ENCODE results near the gene AQP6.

The AQP6 gene, protein sequence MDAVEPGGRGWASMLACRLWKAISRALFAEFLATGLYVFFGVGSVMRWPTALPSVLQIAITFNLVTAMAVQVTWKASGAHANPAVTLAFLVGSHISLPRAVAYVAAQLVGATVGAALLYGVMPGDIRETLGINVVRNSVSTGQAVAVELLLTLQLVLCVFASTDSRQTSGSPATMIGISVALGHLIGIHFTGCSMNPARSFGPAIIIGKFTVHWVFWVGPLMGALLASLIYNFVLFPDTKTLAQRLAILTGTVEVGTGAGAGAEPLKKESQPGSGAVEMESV

DNA sequence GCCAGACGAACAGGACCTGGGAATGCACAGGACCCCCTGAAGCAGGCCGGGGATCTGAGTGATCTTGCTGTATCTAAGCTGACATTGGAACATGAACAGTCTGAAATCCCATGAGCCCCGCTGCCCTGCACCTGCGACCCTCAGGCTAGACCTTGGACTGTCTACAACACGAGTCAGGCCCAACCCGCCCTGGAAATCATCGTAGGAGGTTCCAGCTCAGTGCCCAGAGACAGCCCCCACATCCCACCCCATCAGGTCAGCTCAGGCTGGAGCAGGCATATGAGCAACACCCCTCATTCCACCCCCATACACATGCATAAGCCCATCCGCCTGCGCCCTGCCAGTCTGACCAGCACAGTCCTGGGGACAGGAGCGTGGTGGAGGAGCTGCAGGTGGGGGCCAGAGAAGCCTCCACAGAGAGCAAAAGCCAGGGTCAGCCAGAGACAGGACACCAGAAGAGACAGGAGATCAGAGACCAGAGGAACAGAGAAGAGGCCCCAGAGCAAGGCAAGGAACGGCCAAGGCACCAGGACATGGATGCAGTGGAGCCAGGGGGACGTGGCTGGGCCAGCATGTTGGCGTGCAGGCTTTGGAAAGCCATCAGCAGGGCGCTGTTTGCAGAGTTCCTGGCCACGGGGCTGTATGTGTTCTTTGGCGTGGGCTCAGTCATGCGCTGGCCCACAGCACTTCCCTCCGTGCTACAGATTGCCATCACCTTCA, at the start of gene AQP6:
Gene AQP6, plus strand, starts transcription at position 307 of the 720 bp plus-strand sequence. Its CDS starts 227 bp downstream, at position 534.
- no peak for DNase-seq

DNA sequence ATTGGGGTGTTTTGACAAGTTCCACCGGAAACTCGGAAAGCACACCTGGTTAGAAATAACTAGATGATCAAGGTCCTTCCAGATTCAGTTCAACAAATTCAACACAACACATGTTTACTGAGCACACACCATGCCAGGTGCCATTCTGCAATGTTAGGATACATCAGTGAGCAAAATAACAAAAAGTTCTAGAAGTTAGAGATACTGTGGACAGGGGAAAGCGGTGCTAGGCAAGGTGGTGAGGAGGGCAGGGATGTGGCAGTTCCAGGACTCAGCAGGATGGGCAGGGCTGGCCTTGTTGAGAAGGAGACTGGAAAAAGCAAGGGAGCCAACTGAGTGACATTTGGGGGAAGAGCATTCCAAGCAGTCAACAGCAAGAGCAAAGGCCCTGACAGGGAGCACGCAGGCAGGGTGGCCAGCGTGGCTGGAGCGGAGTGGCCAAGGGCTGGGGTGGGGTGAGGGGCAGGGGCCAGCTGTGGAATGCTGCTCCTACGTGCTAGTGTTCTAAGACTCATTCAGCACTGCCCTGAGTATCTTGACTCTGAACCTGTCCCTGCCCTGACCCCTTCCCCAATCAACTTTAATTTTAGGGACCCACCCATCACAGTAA, 49.6 kb upstream of the AQP6 start:
- no peak for DNase-seq

DNA sequence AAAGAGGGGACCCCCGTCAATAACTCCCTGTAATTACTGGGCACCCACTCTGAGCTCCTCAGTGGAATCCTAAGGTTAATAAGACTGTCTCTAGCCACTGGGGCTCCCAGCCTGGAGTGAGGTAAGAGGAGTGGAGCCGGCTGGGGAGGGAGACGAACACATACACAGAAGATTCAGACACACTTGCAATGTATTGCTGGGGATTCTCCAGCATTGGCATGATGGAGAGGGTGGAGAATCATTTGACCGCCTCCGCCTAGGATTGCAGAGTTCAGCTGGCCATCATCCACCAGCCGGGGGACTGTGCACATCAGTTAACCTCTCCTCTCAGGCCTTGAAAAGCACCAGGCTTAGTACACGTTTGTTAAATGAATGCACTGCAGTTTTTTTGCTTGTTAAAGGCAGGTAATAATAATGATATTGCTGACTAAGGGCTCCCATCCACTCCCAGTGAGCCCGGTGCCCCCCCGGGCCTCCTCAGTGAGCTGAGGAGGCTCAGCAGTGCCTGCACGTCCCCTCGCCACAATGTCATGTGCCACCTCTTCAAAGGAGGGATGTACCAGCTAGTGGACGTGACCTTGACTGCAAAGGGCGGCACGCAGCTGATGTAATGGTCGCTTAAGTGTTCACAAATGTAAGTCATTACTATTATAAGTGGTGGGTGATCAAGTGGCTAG, 48.7 kb upstream of the AQP6 start:
- DNase-seq = no peak

- DNase-seq = no peak
Observed at GRCh38 chr12:49924628-49925246, 48.0 kb upstream of the AQP6 start.

DNA sequence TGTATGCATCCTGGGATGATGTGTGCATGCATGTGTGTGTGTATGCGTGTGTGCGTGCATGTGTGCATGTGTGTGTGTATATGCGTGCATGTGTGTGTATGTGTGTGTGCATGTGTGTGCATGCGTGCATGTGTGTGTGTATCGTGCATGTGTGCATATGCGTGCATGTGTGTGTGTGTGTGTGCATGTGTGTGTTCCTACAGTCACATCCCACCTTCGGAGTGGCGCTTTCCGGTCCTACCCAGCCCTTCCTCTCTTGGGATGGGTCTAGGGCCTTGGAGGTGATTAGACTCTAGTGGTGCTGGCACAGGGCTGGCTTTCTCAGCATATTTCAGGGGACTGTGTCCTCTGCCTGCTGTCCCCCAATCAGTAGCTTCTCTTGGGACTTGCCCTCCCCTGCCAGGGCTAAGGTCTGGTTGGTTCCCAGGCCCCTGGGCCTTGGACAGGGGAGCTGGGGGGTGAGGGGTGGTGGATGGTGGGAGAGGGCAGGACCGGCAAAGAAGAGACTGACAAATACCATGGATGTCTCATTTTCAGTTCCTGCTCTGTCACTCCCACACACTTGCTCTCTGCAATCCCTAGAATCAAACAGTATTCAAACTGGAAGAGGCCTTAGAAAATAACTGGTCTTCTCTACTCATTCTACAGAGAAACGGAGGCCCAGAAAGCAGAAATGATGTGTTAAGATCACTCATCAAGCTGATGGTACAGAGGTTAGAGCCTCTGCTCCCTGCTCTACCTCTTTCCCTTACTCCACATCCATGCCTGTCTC, 47.1 kb upstream of the AQP6 start:
- DNase-seq = no peak

GRCh38 chr12:49928471-49928870, 44.3 kb upstream of the AQP6 start:
- DNase-seq = no peak

GRCh38 chr12:49929581-49929980, 43.2 kb upstream of the AQP6 start:
- DNase-seq = no peak

- DNase-seq = no peak
Observed at GRCh38 chr12:49930515-49931288, 42.0 kb upstream of the AQP6 start.

DNA sequence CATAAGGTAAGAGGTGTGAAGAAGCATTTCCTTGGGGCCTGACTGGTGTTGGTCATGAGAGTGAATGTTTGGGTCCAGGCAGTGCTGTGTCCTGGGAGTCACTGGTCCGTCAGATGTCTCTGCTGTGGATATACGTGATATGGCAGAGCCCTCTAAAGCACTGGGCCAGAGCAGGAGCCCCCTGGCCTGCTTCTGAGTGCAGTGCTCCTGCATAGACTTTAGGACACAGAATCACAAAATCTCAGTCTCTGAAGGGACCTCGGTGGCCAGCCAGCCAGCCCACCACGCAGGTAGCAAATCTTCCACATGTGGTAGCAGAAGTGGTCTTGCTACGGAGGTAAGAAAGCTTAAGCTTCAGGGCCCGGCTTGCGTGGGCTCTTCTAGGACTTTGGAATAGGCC, 40.7 kb upstream of the AQP6 start:
- DNase-seq = no peak

DNA sequence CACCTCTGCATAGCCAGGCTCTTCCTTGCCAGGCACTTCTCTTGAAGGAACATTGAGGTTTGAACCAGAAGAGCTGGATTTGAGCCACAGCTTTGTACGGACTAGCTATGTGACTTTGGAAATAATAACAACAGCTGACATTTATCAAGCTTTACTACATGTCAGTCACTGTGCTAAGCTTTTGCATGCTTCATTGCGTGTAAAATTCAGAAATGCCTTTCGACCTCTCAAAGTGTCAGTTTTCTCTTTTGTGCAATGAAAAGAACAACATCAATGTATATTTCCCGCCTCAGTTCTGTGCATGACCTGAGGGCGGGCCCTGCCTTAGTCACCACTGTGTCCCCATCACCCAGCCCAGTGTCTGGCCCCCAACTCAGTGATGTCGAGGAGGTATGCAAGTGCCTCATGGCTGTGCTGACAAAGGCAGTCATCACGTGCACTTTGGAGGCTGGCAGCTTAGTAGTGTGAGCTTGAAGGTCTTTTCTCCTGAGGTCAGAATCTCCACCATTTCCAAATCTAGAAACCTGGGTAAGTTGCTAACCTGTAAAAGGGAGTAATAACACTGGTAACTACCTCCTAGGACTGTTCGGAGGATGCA, 40.1 kb upstream of the AQP6 start:
- no peak for DNase-seq

DNA sequence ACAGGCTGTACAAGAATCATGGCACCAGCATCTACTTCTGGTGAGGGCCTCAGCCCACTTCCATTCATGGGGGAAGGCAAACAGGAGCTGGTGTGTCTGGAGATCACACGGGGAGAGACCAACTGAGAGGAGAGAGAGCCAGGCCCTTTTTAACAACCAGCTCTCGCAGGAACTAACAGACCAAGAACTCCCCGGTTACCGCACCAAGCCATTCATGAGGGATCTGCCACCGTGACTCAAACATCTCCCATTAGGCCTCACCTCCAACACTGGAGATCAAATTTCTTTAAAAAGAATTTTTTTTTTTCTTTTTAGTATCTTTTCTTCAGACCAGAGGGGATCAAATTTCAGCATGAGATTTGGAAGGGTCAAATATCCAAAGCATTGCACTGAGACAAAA, 39.0 kb upstream of the AQP6 start:
- DNase-seq = no peak

GRCh38 chr12:49934505-49934904, 38.2 kb upstream of the AQP6 start:
- no peak for DNase-seq

DNA sequence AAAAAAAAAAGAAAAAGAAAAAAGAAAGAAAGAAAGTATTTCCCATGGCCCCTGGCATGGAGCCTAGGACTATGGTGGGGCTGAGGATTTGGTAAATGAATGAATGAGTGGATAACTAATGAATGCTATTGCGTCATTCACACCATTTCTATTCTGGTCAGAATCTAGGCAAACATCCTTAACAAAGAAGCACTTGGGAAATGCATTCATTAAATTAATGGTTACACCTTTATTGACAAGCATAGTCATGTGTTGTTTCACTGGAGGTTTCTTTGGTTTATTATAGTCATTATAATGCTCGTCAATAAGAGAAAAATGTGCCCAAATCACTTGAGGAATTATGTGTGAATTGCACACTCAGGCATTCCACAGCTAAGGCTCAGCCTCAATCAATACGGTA, 35.8 kb upstream of the AQP6 start:
- no peak for DNase-seq

GRCh38 chr12:49937639-49938300, 35.0 kb upstream of the AQP6 start:
- DNase-seq = no peak

GRCh38 chr12:49939307-49939706, 33.4 kb upstream of the AQP6 start:
- no peak for DNase-seq

DNA sequence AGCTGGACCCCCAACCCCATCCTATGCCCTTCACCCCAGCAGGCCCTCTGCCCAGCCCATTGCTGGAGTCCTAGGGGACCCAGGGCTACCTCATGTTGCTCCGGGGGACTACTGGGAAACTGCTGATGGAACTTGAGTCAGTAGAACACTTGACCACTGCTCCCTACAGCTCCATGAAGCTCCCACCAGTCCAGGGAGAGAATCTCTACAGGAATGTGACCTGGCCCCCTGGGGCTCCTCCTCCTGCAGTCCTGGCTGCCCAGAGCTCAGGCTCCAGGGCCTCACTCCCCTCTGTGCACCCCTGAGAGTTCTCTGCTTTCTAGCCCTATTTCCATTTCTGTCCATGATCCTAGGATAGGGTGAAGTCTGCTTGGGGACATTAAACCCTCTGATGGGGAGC, 33.0 kb upstream of the AQP6 start:
- no peak for DNase-seq

DNA sequence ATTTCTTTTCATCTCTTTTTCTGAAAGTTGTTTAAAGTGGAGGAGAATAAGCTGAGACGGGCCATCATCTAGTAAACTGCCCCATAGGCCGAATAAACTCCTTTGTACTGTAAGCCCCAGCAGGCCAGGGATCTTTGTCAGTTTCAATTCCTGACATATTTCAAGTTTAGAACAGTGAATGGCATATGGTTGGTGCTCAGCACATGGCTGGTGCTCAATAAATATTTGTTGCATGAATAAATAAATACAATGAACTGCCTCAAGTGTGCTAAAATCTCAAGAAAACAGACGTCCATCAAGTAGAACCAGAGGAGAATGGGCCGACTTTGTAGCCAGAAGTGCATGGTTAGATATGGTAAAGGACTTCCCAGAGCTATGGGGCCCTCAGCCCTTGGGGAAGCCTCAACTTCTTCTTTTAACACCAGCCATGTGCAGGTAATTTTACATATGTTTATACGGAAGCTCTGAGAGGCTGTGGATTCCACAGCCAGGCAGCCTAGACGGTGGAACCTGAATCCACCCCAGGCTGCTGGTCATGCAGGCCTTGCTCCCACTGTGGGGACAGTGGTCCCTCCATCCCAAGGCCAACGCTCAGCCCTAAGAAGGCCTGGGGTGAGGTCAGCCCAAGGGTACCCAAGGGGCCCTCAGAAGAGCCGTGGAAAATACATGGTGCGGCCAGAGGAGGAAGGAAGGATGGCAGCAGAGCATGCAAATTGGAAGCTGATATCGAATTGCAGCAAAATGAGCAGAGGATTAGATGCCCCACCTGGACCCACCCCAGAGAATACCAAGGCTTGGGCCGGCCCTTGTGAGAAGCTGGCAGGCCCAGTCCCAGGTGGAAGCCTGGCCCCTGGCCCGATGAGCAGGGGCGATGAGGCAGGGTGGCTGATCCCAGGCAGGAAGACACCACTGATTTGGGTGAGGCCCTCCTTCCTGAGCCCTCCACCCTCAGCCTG, 30.9 kb upstream of the AQP6 start:
- DNase-seq = no peak

- DNase-seq = no peak
Observed at GRCh38 chr12:49942512-49942893, 30.2 kb upstream of the AQP6 start.

DNA sequence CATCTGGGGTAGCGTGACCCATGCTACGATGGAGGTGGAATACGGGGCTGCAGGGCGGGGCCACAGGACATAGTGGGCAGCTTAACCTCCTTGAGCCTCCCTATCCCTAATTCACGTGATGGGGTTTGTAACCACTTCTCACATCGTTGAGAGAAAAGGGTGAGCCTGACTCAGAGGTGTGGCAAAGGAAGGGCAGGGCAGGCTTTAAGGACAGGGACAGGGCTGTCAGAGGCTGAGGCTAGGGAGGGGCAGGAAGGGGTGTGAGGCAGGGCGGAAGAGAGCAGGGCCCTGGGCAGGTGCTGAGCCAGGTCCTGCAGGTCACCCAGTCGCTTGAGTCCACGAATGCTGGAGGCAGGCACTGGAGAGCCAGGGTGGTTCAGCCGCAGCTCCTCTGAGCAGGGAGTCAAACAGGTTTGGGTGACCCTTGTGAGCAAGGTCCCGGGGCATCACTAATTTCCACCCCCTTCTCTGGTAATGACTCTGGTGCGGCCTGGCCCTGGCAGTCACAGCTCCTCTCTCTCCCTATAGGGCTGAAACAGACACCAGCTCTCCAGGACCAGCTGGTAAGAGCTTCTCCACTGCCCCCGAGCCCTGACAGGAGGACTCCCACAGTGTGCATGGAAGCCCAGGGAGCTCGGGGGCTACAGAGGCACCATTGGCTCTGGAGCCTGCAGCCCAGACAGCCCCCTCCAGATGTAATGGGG, 29.7 kb upstream of the AQP6 start:
- DNase-seq = no peak

Data from activated gamma-delta T cell treated with Interleukin-2 at 50 U/mL for 16 hours (primary cell).